HG02884 (cell line): ENCODE measurements around the gene PCGF3.
"Not testable (repeated sequence)": the region's sequence is repeated elsewhere in the genome, so short reads cannot be mapped to it uniquely, and the experiment has no call there.

Experiments used
- ATAC-seq: cut with Tn5 transposase; IDR thresholded peaks from one replicate; pipeline ENCODE4 v1.9.1; 2021; ENCODE audit warnings: mild to moderate bottlenecking, moderate library complexity; ENCODE audit not compliant: unreplicated experiment

Gene PCGF3

DNA sequence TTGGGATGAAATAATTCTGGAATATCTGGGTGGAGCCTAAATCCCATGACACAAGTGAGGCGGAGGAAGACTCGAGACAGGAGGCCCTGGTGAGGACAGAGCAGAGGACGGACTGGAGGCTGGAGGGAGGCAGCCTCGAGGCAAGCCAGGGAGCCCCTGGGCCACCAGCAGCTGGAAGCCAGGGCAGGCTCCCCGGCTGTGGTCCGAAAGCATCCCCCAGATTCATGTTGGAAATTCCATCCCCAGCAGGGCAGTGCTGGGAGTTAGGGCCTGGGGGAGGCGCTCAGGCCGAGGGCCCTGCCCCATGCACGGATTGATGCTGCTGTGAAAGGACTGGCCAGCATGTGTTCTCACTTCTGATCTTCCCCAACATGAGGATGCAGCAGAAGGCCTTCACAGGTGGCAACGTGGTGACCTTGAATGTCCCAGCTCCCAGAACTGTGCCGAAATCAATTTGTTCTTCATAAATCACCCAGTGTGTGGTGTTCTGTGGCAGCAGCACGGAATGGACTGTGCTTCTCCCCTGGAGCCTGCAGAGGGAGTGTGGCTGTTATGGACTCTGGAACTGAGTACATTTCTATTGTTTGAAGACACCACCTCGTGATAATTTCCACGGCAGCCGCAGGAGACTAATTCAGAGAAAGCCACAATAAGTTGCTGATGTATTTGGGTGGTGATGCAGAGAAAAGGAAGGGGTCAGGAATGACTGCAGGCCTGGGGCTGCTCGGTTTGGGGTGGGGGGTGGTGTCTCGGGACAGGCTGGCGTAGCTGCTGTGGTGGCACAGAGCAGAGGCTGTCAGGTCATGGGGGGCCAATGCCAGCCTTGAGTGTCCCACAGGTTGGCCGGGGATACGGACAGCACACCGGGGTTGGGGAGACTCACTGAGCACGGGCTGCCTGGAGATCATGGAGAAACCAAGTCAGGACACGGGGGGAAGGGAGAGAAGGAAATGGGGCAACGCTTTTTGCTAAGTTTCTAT lies 56.9 kb downstream of the PCGF3 start:
- no peak for ATAC-seq

- ATAC-seq = no peak
Measured at GRCh38 chr4:763191-763810, 57.7 kb downstream of the PCGF3 start.

DNA sequence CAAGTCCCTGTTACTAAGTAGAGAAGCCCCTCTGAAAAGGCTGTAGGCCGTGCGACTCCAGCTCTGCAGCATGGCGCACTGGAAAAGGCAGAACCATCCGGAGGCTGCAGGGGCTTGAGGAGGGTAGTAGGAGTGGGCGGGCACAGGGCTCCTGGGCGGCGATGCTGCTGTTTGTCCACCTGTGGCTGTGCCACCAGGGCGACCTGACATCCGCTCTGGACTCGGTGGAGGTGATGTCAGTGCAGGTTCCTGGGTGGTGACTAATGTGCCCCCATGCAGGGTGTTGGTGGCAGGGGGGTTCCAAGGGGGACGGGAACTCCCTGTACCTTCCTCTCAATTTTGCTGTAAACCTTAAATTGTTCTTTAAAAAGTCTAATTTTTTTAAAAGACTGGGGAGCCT lies 58.3 kb downstream of the PCGF3 start:
- ATAC-seq = no peak

GRCh38 chr4:764405-765169 lies 59.0 kb downstream of the PCGF3 start:
- no peak for ATAC-seq

- no peak for ATAC-seq
Measured at GRCh38 chr4:766152-766515, 60.5 kb downstream of the PCGF3 start.

GRCh38 chr4:766559-767283 lies 61.1 kb downstream of the PCGF3 start:
- no peak for ATAC-seq

DNA sequence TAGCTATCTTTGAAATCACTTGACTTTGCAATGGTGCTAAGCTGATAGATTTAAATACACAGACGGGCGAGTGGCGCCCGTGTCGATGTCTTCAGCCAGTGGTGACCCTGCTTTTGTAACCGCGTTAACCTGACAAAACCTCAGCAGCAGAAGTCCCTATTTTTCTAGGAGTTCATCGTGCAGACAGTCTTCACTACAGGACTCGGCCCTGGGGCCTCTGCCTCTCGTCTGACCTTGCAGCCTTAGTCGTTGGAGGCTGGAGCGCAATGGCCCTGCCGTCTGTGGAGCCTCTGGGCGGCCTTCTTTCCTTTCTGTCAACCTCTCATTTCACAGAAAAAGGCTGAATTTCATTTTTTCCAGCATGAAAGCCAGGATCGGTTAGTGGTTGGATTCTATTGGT lies 62.4 kb downstream of the PCGF3 start:
- ATAC-seq = no peak

- no peak for ATAC-seq
Measured at GRCh38 chr4:768995-769394, 63.4 kb downstream of the PCGF3 start.

DNA sequence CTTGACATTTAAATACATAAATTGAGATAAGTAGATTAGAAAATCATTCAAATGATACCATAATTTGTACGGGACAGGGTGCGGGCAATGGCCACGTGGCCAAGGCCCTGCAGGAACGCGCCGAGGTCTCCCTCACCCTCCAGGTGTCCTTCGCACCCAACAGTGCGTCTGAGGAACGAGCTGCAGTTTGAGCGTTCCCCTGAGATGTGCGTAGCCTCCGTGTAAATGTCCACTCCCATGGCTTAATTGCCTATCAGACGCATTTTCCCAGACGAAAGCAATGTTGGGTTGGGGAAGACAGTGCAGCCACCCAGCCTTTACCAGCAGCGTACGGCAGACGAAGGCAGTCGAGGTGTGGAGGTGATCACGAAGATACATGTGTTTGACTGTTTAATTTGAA lies 63.9 kb downstream of the PCGF3 start:
- no peak for ATAC-seq

DNA sequence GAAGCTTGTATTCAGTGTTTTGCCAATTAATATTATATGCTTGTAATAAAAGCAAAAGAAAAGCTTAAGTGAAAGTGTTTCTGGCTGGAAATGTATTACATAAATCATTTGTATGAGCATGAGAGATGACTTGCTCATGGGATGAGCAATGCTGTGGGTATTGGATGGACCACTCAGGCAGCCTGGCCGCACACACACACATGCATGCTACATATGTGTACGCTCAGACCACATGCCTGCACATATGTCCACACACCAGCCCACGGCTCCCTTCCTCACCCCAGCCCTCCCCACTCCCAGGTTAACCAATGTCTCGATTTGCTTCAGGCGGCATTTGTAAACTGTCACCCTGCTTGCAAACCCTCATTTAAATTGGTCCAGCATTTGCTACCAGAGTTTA lies 64.4 kb downstream of the PCGF3 start:
- no peak for ATAC-seq

DNA sequence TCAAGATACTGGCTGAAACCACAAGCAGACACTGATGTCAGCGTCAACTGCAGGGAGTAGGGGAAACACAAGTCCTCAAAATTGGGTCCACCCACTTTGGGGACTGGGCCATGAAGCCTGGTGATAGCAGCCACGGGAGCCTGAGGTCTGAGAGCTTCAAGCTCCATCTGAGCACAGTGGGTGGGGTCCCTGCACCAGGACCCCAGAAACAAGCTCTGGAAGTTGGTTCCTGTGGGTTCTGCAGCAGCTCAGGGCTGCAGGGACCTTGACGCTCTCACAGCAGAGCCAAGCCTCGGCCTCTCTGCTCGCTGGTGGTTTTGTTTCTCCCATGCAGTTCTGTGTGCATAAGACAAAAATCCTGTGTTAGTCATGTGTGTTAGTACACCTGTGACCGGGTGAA lies 65.8 kb downstream of the PCGF3 start:
- ATAC-seq = no peak

GRCh38 chr4:772118-772517 lies 66.5 kb downstream of the PCGF3 start:
- no peak for ATAC-seq

DNA sequence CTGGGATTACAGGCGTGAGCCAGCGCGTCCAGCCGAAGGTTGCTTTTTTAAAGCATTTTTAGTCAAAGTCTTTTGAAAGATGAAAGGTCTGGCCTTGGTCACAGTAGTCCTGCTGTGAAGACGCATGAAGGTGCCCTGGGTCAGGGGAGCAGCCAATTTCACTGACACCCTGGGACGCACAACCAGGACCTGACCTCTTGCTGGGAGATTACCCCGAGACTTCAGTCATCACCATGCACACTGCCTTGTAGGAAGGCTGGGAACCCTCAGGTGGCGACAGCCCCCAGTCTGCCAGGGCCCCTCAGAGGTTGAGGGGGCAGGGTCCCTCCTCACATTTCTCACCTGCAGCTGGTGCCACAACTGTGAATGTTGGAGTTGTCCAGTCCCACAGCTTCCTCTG lies 67.1 kb downstream of the PCGF3 start:
- no peak for ATAC-seq

GRCh38 chr4:773214-773613 lies 67.6 kb downstream of the PCGF3 start:
- ATAC-seq = no peak

DNA sequence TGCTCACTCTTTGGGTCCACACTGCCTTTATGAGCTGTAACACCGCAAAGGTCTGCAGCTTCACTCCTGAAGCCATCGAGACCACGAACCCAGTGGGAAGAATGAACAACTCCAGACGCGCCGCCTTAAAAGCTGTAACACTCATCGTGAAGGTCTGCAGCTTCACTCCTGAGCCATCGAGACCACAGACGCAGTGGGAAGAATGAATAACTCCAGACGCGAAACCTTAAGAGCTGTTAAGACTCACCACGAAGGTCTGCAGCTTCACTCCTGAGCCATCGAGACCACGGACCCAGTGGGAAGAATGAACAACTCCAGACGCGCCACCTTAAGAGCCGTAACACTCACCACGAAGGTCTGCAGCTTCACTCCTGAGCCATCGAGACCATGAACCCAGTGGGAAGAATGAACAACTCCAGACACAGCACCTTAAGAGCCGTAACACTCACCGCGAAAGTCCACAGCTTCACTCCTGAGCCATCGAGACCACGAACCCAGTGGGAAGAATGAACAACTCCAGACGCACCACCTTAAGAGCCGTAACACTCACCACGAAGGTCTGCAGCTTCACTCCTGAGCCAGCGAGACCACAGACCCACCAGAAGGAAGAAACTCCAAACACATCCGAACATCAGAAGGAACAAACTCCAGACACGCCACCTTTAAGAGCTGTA lies 68.9 kb downstream of the PCGF3 start:
- ATAC-seq = not testable (repeated sequence)

DNA sequence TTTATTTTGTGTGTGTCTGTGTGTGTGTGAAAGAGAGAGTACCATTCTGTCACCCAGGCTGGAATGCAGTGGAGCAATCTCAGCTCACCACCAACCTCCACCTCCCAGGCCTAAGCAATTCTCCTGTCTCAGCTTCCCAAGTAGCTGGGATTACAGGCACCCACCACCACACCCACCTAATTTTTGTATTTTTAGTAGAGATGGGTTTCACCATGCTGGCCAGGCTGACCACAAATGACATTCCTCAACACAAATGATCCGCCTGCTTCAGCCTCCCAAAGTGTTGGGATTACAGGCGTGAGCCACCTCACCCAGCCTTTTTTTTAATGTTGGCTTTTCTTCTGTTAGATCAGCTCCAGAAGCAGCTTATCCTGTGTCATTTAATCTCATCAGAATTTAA lies 69.9 kb downstream of the PCGF3 start:
- not testable (repeated sequence) for ATAC-seq

GRCh38 chr4:776743-777441 lies 71.3 kb downstream of the PCGF3 start:
- ATAC-seq = no peak

GRCh38 chr4:777520-778262 lies 72.1 kb downstream of the PCGF3 start:
- no peak for ATAC-seq

GRCh38 chr4:779555-779954 lies 73.9 kb downstream of the PCGF3 start:
- no peak for ATAC-seq
